Stimulated activated CD4-positive, alpha-beta T cell treated with anti-CD3 and anti-CD28 coated beads, Interleukin-15, amount 100 ng/mL, for 24 hours (primary cell): ENCODE results near the gene B3GALT5.
A peak's percentile ranks its signal among the peaks of the same experiment; 100 is the strongest.
"Not testable (repeated sequence)": the region's sequence is repeated elsewhere in the genome, so short reads cannot be mapped to it uniquely, and the experiment has no call there.

Source experiments
- DNase-seq: peaks from one replicate; pipeline ENCODE4 v3.0.0-alpha.2; 2020

The B3GALT5 gene

DNA sequence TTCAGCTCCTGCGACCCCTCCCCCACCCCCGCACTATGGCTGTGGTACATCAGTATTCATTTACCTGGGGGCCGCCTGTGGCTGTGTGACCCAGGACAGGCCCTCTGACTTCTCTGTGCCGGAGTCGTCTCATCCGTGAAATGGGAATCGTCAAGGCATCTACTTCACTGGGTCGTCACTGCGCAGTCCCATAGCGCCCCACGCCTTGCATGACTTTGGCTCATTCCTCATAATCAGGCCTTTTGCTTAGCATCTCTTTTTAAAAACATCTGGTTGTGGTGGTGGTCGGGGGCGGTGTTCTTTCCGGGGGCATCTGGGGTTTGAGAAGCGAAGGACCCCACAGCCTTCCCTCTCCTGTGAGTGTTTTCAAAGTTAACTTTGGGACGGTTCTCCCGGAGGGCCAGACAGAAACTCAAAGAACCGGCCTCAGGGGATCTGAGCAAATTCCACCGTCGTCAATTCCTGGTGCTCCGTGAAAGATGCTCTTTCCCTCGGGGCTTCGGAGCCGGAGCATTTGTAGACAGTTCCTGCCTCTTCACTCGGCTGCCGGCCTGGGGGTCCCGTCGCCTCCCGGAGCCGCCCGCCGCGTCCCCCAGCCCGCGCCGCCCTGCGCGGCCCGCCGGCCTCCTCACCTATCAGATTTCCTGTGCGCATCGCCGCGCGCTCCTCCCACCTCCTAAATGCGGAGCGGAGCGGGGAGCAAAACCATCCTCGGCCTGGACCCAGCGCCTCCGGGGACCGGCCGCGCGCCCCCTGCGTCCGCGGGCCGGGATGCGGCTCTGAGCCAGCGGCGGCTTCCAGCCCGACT, at the start of gene B3GALT5:
Gene B3GALT5 (plus strand): TSS at position 708 of the 808 bp plus-strand sequence. CDS start 47,620 bp downstream, outside the sequence.
- peak; percentile 5 for DNase-seq

DNA sequence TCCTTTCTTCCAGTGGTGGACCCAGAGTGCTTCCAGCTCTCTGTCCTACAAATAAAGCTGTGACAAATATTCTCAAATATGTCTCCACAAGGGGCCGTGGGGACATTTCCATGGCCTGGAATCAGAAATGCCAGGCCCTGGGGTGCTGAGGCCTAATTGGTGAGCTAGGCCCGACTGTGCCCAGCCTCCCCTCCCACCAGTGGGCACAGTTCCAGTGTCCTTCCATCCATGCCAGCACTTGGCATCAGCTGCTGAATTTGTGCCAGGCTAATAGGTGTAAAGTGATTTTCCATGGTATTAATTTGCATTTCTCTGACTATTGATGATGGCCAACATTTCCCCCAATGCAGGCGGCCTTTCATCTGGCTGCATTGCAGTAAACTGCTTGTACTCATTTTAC, 48.5 kb upstream of the B3GALT5 start:
- DNase-seq: no peak

DNA sequence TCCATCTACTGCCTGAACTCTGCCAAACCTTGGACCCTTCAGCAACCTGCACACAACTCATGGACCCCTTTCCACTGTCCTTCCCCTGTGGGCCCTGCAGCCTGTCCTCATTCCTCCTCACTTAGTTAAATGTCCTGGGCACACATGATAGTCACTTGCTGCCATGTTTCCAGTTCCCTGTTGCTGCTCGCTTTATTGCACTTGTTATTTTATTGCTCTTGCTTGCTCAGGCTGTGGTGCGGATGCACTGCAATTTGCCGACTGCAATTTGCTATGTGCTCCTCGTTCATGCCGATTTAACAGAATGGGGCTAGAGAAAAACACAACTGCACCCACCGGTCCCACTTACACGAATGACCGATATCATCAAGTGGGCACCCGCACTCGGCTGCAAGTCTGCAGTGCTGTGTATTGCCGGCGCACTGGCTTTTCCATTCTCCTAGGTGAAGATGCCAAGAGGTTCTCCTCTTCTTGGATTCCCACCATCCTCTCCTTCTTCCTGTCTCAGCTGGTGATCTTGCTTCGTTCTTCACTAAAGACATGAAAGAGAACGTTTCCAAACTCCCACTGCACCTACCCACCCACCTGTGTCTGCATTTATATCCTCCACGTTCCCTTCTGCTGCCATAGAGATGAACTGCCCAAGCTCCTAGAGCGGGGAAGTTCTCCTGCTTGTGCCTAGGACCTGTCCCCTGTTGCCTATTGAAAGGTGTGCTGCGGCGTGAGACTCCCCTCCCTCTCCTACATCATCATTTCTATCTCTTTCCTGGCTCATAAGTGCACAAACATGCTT, 45.4 kb upstream of the B3GALT5 start:
- no peak for DNase-seq

DNA sequence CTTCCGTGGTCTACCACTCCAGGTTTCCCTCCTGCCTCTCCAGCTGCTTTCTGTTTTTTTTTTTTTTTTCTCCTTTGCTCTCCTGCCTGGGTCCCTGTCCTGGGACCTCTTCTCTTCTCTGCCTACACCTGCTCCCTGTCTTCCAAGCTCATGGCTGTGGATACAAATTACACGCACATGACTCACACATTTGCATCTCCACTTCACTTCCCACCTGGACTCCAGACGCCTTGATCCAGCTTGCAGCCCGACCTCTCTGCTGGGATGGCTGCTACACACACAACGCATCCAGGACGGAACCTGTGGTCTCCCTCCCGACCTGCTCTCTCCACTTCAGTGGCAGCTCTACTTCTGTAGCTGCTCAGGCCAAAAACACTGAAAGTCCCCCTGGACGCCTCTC, 44.4 kb upstream of the B3GALT5 start:
- DNase-seq: no peak

GRCh38 chr21:39575775-39576174, 37.0 kb upstream of the B3GALT5 start:
- no peak for DNase-seq

- DNase-seq: no peak
Observed at GRCh38 chr21:39576518-39577128, 36.1 kb upstream of the B3GALT5 start.

GRCh38 chr21:39579734-39580332, 32.9 kb upstream of the B3GALT5 start:
- DNase-seq: no peak

- DNase-seq: no peak
Observed at GRCh38 chr21:39580744-39581143, 32.0 kb upstream of the B3GALT5 start.

- no peak for DNase-seq
Observed at GRCh38 chr21:39581414-39581813, 31.3 kb upstream of the B3GALT5 start.

DNA sequence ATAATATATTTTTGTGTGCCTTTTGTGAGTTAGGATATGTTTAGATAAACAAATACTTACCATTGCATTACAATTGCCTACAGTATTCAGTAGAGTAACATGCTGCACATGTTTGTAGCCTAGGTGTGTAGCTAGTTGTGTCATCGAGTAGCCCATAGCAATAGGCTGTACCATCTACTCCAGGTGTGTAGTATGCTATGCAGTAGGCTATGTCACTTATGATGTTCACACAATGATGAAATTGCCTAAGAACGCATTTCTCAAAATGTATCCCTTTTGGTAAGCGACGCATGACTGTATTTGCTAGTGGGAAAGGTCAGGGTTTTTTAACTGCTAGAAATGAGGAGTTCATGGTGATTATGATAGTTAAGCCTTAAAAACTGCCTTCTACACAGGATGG, 30.0 kb upstream of the B3GALT5 start:
- DNase-seq: no peak

DNA sequence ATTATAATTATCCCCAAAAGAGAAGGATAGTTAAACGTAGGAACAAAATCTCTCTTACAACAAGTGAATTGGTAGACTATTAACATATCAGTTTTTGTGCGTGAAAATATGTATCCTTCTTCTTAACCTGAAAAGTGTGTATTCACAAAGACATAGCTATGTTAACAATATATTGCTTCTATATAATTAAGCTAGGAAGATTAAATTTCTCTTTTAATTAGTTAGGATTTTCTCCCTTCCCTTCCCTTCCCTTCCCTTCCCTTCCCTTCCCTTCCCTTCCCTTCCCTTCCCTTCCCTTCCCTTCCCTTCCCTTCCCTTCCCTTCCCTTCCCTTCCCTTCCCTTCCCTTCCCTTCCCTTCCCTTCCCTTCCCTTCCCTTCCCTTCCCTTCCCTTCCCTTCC, 29.2 kb upstream of the B3GALT5 start:
- DNase-seq: not testable (repeated sequence)

- no peak for DNase-seq
Observed at GRCh38 chr21:39587376-39587775, 25.4 kb upstream of the B3GALT5 start.

- no peak for DNase-seq
Observed at GRCh38 chr21:39588884-39589283, 23.9 kb upstream of the B3GALT5 start.

- no peak for DNase-seq
Observed at GRCh38 chr21:39593522-39593921, 19.2 kb upstream of the B3GALT5 start.

GRCh38 chr21:39595465-39595864, 17.3 kb upstream of the B3GALT5 start:
- no peak for DNase-seq

DNA sequence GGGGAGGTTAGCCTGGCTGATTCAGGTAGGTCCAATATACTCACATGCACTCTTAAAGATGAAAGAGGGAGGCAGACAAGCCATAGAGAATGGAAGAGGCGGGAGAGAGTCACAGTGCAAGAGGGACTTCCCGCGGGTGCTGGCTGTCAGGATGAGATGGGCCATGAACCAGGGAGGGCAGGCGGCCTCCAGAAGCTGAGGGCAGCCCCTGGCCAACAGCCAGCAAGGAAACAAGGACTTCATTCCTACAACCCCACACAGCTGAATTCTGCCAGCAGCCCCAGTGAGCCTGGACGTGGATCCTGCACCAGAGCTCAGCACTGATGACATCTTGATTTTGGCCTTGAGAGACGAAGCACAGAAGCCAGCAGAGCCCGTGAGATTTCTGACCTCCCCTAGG, 15.1 kb upstream of the B3GALT5 start:
- DNase-seq: no peak

DNA sequence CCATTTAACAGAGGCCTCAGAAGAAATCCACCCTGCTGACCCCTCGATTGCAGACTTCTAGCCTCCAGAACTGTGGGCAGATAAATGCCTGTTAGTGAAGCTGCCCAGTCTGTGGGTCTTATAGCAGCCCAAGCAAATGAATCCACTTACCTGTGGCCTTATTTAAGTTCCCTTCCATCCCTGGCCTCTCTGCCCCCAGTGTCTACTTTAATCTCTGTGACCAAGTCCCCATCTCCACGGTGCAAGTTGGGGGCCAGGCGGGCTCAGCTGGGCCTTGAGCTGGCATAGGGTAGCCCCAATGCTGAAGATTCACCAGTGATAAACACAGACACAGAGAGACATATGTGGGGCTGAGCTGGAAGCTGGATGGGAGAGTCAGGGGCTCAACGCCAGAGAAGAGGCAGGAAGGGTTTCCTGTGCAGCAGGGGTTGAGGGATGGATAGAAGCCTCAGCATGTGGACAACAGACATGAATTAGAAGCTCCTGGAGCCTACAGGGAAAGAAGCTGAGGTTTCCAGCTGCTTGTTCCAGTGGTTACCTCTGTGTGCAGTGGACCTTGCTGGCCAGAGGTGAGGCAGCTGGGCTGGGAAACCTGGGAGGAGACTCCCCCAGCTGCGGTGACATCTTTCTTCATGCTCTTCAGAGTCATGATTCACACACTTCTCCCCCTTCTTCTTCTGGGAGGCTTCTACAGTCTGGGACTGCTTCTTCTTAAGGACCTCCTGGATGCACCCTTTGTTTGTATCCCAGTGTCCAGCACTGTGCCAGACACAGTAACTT, 13.4 kb upstream of the B3GALT5 start:
- DNase-seq: no peak

- no peak for DNase-seq
Observed at GRCh38 chr21:39601187-39601928, 11.4 kb upstream of the B3GALT5 start.

GRCh38 chr21:39602076-39602689, 10.6 kb upstream of the B3GALT5 start:
- no peak for DNase-seq

- no peak for DNase-seq
Observed at GRCh38 chr21:39602793-39603192, 9.9 kb upstream of the B3GALT5 start.

- DNase-seq: no peak
Observed at GRCh38 chr21:39604951-39605350, 7.8 kb upstream of the B3GALT5 start.
